ENCODE data around the gene ARHGAP28.

The ARHGAP28 gene

GRCh38 chr18:6733758-6734157 is 4.2 kb downstream of the ARHGAP28 start:
- DNase-seq (ENCODE audit: low spot score) = no peak

GRCh38 chr18:6734726-6735430 is 5.4 kb downstream of the ARHGAP28 start:
- no peak for DNase-seq (ENCODE audit: low spot score)

GRCh38 chr18:6737833-6738232 is 8.3 kb downstream of the ARHGAP28 start:
- no peak for DNase-seq (ENCODE audit: low spot score)

- DNase-seq (ENCODE audit: low spot score) = no peak
Observed at GRCh38 chr18:6738622-6739021, 9.1 kb downstream of the ARHGAP28 start.

GRCh38 chr18:6741232-6741663 is 11.7 kb downstream of the ARHGAP28 start:
- peak; percentile 59 for DNase-seq (ENCODE audit: low spot score)

- no peak for DNase-seq (ENCODE audit: low spot score)
Observed at GRCh38 chr18:6741786-6742185, 12.3 kb downstream of the ARHGAP28 start.

GRCh38 chr18:6743999-6744398 is 14.5 kb downstream of the ARHGAP28 start:
- no peak for DNase-seq (ENCODE audit: low spot score)

- DNase-seq (ENCODE audit: low spot score) = no peak
Observed at GRCh38 chr18:6744816-6745455, 15.4 kb downstream of the ARHGAP28 start.

GRCh38 chr18:6745504-6746031 is 16.1 kb downstream of the ARHGAP28 start:
- no peak for DNase-seq (ENCODE audit: low spot score)

- DNase-seq (ENCODE audit: low spot score) = no peak
Observed at GRCh38 chr18:6746386-6746960, 17.0 kb downstream of the ARHGAP28 start.

- DNase-seq (ENCODE audit: low spot score) = peak; percentile 9
Observed at GRCh38 chr18:6747646-6748045, 18.1 kb downstream of the ARHGAP28 start.

- no peak for DNase-seq (ENCODE audit: low spot score)
Observed at GRCh38 chr18:6748241-6748640, 18.7 kb downstream of the ARHGAP28 start.

- no peak for DNase-seq (ENCODE audit: low spot score)
Observed at GRCh38 chr18:6750411-6750810, 20.9 kb downstream of the ARHGAP28 start.

- no peak for DNase-seq (ENCODE audit: low spot score)
Observed at GRCh38 chr18:6751222-6751621, 21.7 kb downstream of the ARHGAP28 start.

- peak; percentile 10 for DNase-seq (ENCODE audit: low spot score)
Observed at GRCh38 chr18:6752202-6752860, 22.8 kb downstream of the ARHGAP28 start.

- DNase-seq (ENCODE audit: low spot score) = no peak
Observed at GRCh38 chr18:6755107-6755506, 25.6 kb downstream of the ARHGAP28 start.

GRCh38 chr18:6757931-6758330 is 28.4 kb downstream of the ARHGAP28 start:
- no peak for DNase-seq (ENCODE audit: low spot score)

- no peak for DNase-seq (ENCODE audit: low spot score)
Observed at GRCh38 chr18:6759579-6759978, 30.1 kb downstream of the ARHGAP28 start.

GRCh38 chr18:6763524-6763923 is 34.0 kb downstream of the ARHGAP28 start:
- no peak for DNase-seq (ENCODE audit: low spot score)

- no peak for DNase-seq (ENCODE audit: low spot score)
Observed at GRCh38 chr18:6764382-6764781, 34.9 kb downstream of the ARHGAP28 start.

GRCh38 chr18:6773777-6774176 is 44.3 kb downstream of the ARHGAP28 start:
- no peak for DNase-seq (ENCODE audit: low spot score)

- no peak for DNase-seq (ENCODE audit: low spot score)
Observed at GRCh38 chr18:6775237-6775636, 45.7 kb downstream of the ARHGAP28 start.

GRCh38 chr18:6775702-6776101 is 46.2 kb downstream of the ARHGAP28 start:
- no peak for DNase-seq (ENCODE audit: low spot score)
